ENCODE measurements around the gene RASGEF1C. TPM values are rescaled to one million over a fixed set of nuclear protein-coding genes. Genes with fewer than 3 reads are reported as not detected.

The RASGEF1C gene
- total RNA-seq, 1 experiment from 2014 or later = not detected

GRCh38 chr5:180187767-180188166 lies 21.2 kb downstream of the RASGEF1C start:
- no peaks in the 10 kb centered on the region for H3K27me3 Mint-ChIP-seq (ENCODE audit: unreplicated experiment)
- no peak overlapping the region for H3K4me3 Mint-ChIP-seq (ENCODE audit: low read depth, unreplicated experiment)
- DNase-seq = no peak
- intact Hi-C loops (cut with micrococcal nuclease; ENCODE audit: unreplicated experiment) = no loop called here
- H3K4me1 Mint-ChIP-seq (ENCODE audit: low read depth, unreplicated experiment) = no peaks in the 10 kb centered on the region
- peaks cover 7% of the 10 kb centered on the region for H3K9me3 Mint-ChIP-seq (ENCODE audit: low read depth, unreplicated experiment)
- TF ChIP-seq CTCF (IDR thresholded peaks at IDR 0.05; ENCODE audit: unreplicated experiment) = no peak
- CTCF ChIA-PET = no interaction called here
- BruUV-seq (replicated peaks) = no TSS peak
- peaks cover 4% of the 10 kb centered on the region for H3K36me3 Mint-ChIP-seq (ENCODE audit: insufficient read depth, unreplicated experiment)
- H3K27ac Mint-ChIP-seq (ENCODE audit: unreplicated experiment) = no peak overlapping the region

- peaks cover 22% of the 10 kb centered on the region for H3K27me3 Mint-ChIP-seq (ENCODE audit: unreplicated experiment)
These were observed 28.2 kb downstream of the RASGEF1C start for GRCh38 chr5:180180846-180181245.

GRCh38 chr5:180180421-180180820 lies 28.6 kb downstream of the RASGEF1C start:
- peaks cover 22% of the 10 kb centered on the region for H3K27me3 Mint-ChIP-seq (ENCODE audit: unreplicated experiment)
- CTCF ChIA-PET = no interaction called here

More at GRCh38 chr5:180180846-180181245, 28.2 kb downstream of the RASGEF1C start:
- Mint-ChIP-seq H3K4me1 (ENCODE audit: low read depth, unreplicated experiment) (peaks cover 8% of the 10 kb centered on the region), H3K9me3 (ENCODE audit: low read depth, unreplicated experiment) (peaks cover 3% of the 10 kb centered on the region), H3K4me3 (ENCODE audit: low read depth, unreplicated experiment) (no peak overlapping the region), H3K36me3 (ENCODE audit: insufficient read depth, unreplicated experiment) (peaks cover 4% of the 10 kb centered on the region), H3K27ac (ENCODE audit: unreplicated experiment) (no peak overlapping the region)
- no peak for DNase-seq
- no peak for TF ChIP-seq CTCF (IDR thresholded peaks at IDR 0.05; ENCODE audit: unreplicated experiment)
- no TSS peak for BruUV-seq (replicated peaks)
- CTCF ChIA-PET = no interaction called here
- intact Hi-C loops (cut with micrococcal nuclease; ENCODE audit: unreplicated experiment) = no loop called here

GRCh38 chr5:180179442-180180420 lies 29.3 kb downstream of the RASGEF1C start:
- Mint-ChIP-seq H3K27me3 (ENCODE audit: unreplicated experiment) (peaks cover 22% of the 10 kb centered on the region), H3K4me3 (ENCODE audit: low read depth, unreplicated experiment) (no peak overlapping the region), H3K36me3 (ENCODE audit: insufficient read depth, unreplicated experiment) (peaks cover 4% of the 10 kb centered on the region), H3K4me1 (ENCODE audit: low read depth, unreplicated experiment) (peaks cover 8% of the 10 kb centered on the region), H3K27ac (ENCODE audit: unreplicated experiment) (no peak overlapping the region), H3K9me3 (ENCODE audit: low read depth, unreplicated experiment) (peaks cover 3% of the 10 kb centered on the region)
- CTCF ChIA-PET = no interaction called here
- intact Hi-C loops (cut with micrococcal nuclease; ENCODE audit: unreplicated experiment) = no loop called here
- no peak for TF ChIP-seq CTCF (IDR thresholded peaks at IDR 0.05; ENCODE audit: unreplicated experiment)
- DNase-seq = no peak
- BruUV-seq (replicated peaks) = no TSS peak

More at GRCh38 chr5:180180421-180180820, 28.6 kb downstream of the RASGEF1C start:
- DNase-seq = no peak
- Mint-ChIP-seq H3K9me3 (ENCODE audit: low read depth, unreplicated experiment) (peaks cover 3% of the 10 kb centered on the region), H3K27ac (ENCODE audit: unreplicated experiment) (no peak overlapping the region), H3K36me3 (ENCODE audit: insufficient read depth, unreplicated experiment) (peaks cover 4% of the 10 kb centered on the region), H3K4me3 (ENCODE audit: low read depth, unreplicated experiment) (no peak overlapping the region), H3K4me1 (ENCODE audit: low read depth, unreplicated experiment) (peaks cover 8% of the 10 kb centered on the region)
- intact Hi-C loops (cut with micrococcal nuclease; ENCODE audit: unreplicated experiment) = no loop called here
- no peak for TF ChIP-seq CTCF (IDR thresholded peaks at IDR 0.05; ENCODE audit: unreplicated experiment)
- BruUV-seq (replicated peaks) = no TSS peak

Data from Calu3 (cell line).